PFSK-1 (cell line): ENCODE data around the gene ANO5.

Source experiments
- FOXP2 ChIP-seq: optimal IDR thresholded peaks from 2 replicates; pipeline ENCODE3; 2011; ENCODE audit warnings: borderline replicate concordance, control low read depth, inconsistent platforms; ENCODE audit not compliant: insufficient read depth; ENCODE audit errors: extremely low read length, extremely low read depth
- POLR2AphosphoS5 ChIP-seq: IDR thresholded peaks from 2 replicates; pipeline ENCODE4 v1.6.1; 2012; ENCODE audit warnings: low read depth, mild to moderate bottlenecking, control low read depth, low read length, moderate library complexity
- REST ChIP-seq, 2 experiments: IDR thresholded peaks; 2 replicates each; pipeline versions ENCODE4 v1.6.1 to v1.8.0; 2011 to 2012; ENCODE audit warnings: low read depth in 2 of 2, low read length in 2 of 2, control low read depth in 1 of 2, inconsistent platforms in 1 of 2, mild to moderate bottlenecking in 1 of 2, moderate library complexity in 1 of 2; ENCODE audit not compliant: insufficient read depth in 1 of 2
- SIN3A ChIP-seq: IDR thresholded peaks from 2 replicates; pipeline ENCODE4 v1.6.1; 2012; ENCODE audit warnings: mild to moderate bottlenecking, low read length, moderate library complexity, borderline replicate concordance; ENCODE audit not compliant: insufficient read depth
- TAF1 ChIP-seq: IDR thresholded peaks from 2 replicates; pipeline ENCODE4 v1.6.1; 2012; ENCODE audit warnings: low read length, control low read depth, borderline replicate concordance; ENCODE audit not compliant: insufficient read depth

ANO5 gene

GRCh38 chr11:22192289-22192641 lies 620 bp upstream of the ANO5 start:
- TF ChIP-seq FOXP2 (no peak), SIN3A (no peak), REST (IDR thresholded peaks at IDR 0.05; ENCODE audit: insufficient read depth in 1 of 2, low read depth in 2 of 2, low read length in 2 of 2) (no peak), POLR2AphosphoS5 (no peak), TAF1 (no peak)

GRCh38 chr11:22193348-22194051 lies 615 bp downstream of the ANO5 start:
- TF ChIP-seq SIN3A (no peak), POLR2AphosphoS5 (no peak), REST (IDR thresholded peaks at IDR 0.05; ENCODE audit: insufficient read depth in 1 of 2, low read depth in 2 of 2, low read length in 2 of 2) (no peak), FOXP2 (no peak), TAF1 (no peak)

GRCh38 chr11:22194306-22194705 lies 1.4 kb downstream of the ANO5 start:
- TF ChIP-seq POLR2AphosphoS5 (no peak), REST (IDR thresholded peaks at IDR 0.05; ENCODE audit: insufficient read depth in 1 of 2, low read depth in 2 of 2, low read length in 2 of 2) (no peak), TAF1 (no peak), SIN3A (no peak), FOXP2 (no peak)

GRCh38 chr11:22194907-22195306 lies 2.0 kb downstream of the ANO5 start:
- TF ChIP-seq TAF1: no peak

- no peak for TF ChIP-seq TAF1
- TF ChIP-seq SIN3A: no peak
- no peak for TF ChIP-seq REST (IDR thresholded peaks at IDR 0.05; ENCODE audit: insufficient read depth in 1 of 2, low read depth in 2 of 2, low read length in 2 of 2)
- no peak for TF ChIP-seq POLR2AphosphoS5
- TF ChIP-seq FOXP2: no peak
These were observed 4.5 kb downstream of the ANO5 start for GRCh38 chr11:22197139-22198005.
